DMS153 treated with DMSO at 0.1 percent for 48 hours (cell line): Measurements from ENCODE around the gene GALNT16.
"Not testable (repeated sequence)": the region's sequence is repeated elsewhere in the genome, so short reads cannot be mapped to it uniquely, and the experiment has no call there.

ENCODE experiments used
- DNase-seq: peaks from one replicate; lab custom pipeline; 2025; ENCODE audit not compliant: unreplicated experiment; lab: John Stamatoyannopoulos, UW

GALNT16 gene

GRCh38 chr14:69259168-69259526 lies 811 bp upstream of the GALNT16 start:
- DNase-seq = no peak

- DNase-seq = no peak
Observed at GRCh38 chr14:69260190-69260860, 367 bp downstream of the GALNT16 start.

- DNase-seq = no peak
Observed at GRCh38 chr14:69260861-69261564, 1.1 kb downstream of the GALNT16 start.

GRCh38 chr14:69261761-69262331 lies 1.9 kb downstream of the GALNT16 start:
- DNase-seq = no peak

- no peak for DNase-seq
Observed at GRCh38 chr14:69262516-69262915, 2.6 kb downstream of the GALNT16 start.

GRCh38 chr14:69263364-69263763 lies 3.4 kb downstream of the GALNT16 start:
- DNase-seq = no peak

GRCh38 chr14:69263771-69264170 lies 3.8 kb downstream of the GALNT16 start:
- DNase-seq = no peak

- no peak for DNase-seq
Observed at GRCh38 chr14:69266572-69267345, 6.8 kb downstream of the GALNT16 start.

- DNase-seq = no peak
Observed at GRCh38 chr14:69267492-69267891, 7.5 kb downstream of the GALNT16 start.

GRCh38 chr14:69268223-69268622 lies 8.3 kb downstream of the GALNT16 start:
- DNase-seq = no peak

- DNase-seq = no peak
Observed at GRCh38 chr14:69268763-69269162, 8.8 kb downstream of the GALNT16 start.

GRCh38 chr14:69269381-69269780 lies 9.4 kb downstream of the GALNT16 start:
- no peak for DNase-seq

- DNase-seq = no peak
Observed at GRCh38 chr14:69270097-69270496, 10.1 kb downstream of the GALNT16 start.

GRCh38 chr14:69270795-69271708 lies 11.1 kb downstream of the GALNT16 start:
- no peak for DNase-seq

- DNase-seq = no peak
Observed at GRCh38 chr14:69274321-69274720, 14.4 kb downstream of the GALNT16 start.

- no peak for DNase-seq
Observed at GRCh38 chr14:69275331-69275730, 15.4 kb downstream of the GALNT16 start.

GRCh38 chr14:69277356-69277755 lies 17.4 kb downstream of the GALNT16 start:
- not testable (repeated sequence) for DNase-seq

GRCh38 chr14:69280746-69281291 lies 20.9 kb downstream of the GALNT16 start:
- no peak for DNase-seq

GRCh38 chr14:69281450-69282169 lies 21.7 kb downstream of the GALNT16 start:
- DNase-seq = no peak

- DNase-seq = no peak
Observed at GRCh38 chr14:69282448-69282847, 22.5 kb downstream of the GALNT16 start.
